GM12865 (cell line): ENCODE data around the gene KCNK7.

ENCODE experiments used
- DNase-seq: peaks from one replicate; pipeline ENCODE4 v3.0.0; 2010; ENCODE audit warnings: low read depth
- H3K4me3 ChIP-seq: 2 replicates; pipeline ENCODE4 v1.5.1; 2011; ENCODE audit warnings: mild to moderate bottlenecking, low read depth, low read length, control low read depth
- CTCF ChIP-seq: IDR thresholded peaks from 2 replicates; pipeline ENCODE4 v1.5.1; 2011; ENCODE audit warnings: low read length, control low read depth, low read depth, inconsistent platforms; ENCODE audit not compliant: insufficient read depth; ENCODE audit errors: missing control alignments

The KCNK7 gene

GRCh38 chr11:65580031-65580692, 15.4 kb downstream of the KCNK7 start:
- no peak overlapping the region for H3K4me3 ChIP-seq
- no peak for TF ChIP-seq CTCF
- DNase-seq, result no peak

- no peak for DNase-seq
- no peak overlapping the region for H3K4me3 ChIP-seq
- TF ChIP-seq CTCF, result no peak
These were observed 16.3 kb downstream of the KCNK7 start for GRCh38 chr11:65579291-65579690.

- no peak for TF ChIP-seq CTCF
- DNase-seq, result no peak
- no peak overlapping the region for H3K4me3 ChIP-seq
These were observed 16.9 kb downstream of the KCNK7 start for GRCh38 chr11:65578667-65579066.

- no peak for TF ChIP-seq CTCF
- H3K4me3 ChIP-seq, result peak overlapping the region; percentile 98; the same call in 1 of the 2 replicates
- DNase-seq, result no peak
These were observed 17.5 kb downstream of the KCNK7 start for GRCh38 chr11:65578134-65578533.

- peak overlapping the region; percentile 98 for H3K4me3 ChIP-seq
- no peak for TF ChIP-seq CTCF
- no peak for DNase-seq
These were observed 17.9 kb downstream of the KCNK7 start for GRCh38 chr11:65577756-65578109.

- peak overlapping the region; percentile 98 for H3K4me3 ChIP-seq
- no peak for DNase-seq
- no peak for TF ChIP-seq CTCF
These were observed 18.5 kb downstream of the KCNK7 start for GRCh38 chr11:65576867-65577755.
